Measurements from ENCODE around the gene TTLL11. TPM values are rescaled to one million over a fixed set of nuclear protein-coding genes. Genes with fewer than 3 reads are reported as not detected.

The TTLL11 gene
- total and polyA plus RNA-seq, 4 donors = 1.4 to 4.5 (median 3.6) TPM

- no peak overlapping the region for H3K9ac ChIP-seq (ENCODE audit: low read depth in 1 of 2, low read length in 2 of 2)
- no peak overlapping the region for H3K4me3 ChIP-seq (ENCODE audit: low read depth in 1 of 3, low read length in 3 of 3)
- WGBS = 88% methylated on average over 5 of the region's 5 CpGs
- no peaks in the 10 kb centered on the region for H3K9me3 ChIP-seq (ENCODE audit: control insufficient read depth in 4 of 4, low read length in 3 of 4)
- no peaks in the 10 kb centered on the region for H3K27me3 ChIP-seq (ENCODE audit: control insufficient read depth in 4 of 4, insufficient read depth in 4 of 4, low read length in 3 of 4)
- TF ChIP-seq HNF4A (conservative IDR thresholded peaks at IDR 0.05) (no peak), JUND (IDR thresholded peaks at IDR 0.05) (no peak)
- H3K27ac ChIP-seq (ENCODE audit: low read depth in 1 of 2, low read length in 2 of 2) = no peak overlapping the region
- no peaks in the 10 kb centered on the region for H3K36me3 ChIP-seq (ENCODE audit: control insufficient read depth in 4 of 4, insufficient read depth in 3 of 4, low read depth in 1 of 4, low read length in 3 of 4)
- no peak for DNase-seq (ENCODE audit: low spot score)
- no peaks in the 10 kb centered on the region for H3K4me1 ChIP-seq (ENCODE audit: control insufficient read depth in 4 of 4, insufficient read depth in 4 of 4, low read length in 3 of 4)
Measured at GRCh38 chr9:121835587-121836365, 257.3 kb downstream of the TTLL11 start.

DNA sequence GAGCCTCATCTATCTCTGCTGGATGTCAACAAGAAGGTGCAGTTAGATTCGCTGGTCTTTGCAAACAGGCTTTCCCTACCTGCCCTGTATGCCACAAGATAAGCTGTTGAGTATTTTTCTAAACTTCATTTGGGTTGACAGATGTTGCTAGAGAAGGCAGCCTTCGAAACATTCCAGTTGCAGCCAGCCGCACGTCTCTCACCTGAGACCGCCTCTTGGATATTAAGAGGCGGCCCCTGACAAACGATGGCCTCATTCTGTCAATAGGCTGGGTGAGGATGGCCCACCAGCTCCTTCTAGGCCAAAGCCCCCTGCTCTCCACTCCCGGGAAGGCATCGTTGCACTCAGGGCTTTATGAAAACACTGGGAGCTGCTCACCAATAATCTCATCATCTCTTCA, 260.0 kb downstream of the TTLL11 start:
- no peaks in the 10 kb centered on the region for H3K36me3 ChIP-seq (ENCODE audit: control insufficient read depth in 4 of 4, insufficient read depth in 3 of 4, low read depth in 1 of 4, low read length in 3 of 4)
- no peaks in the 10 kb centered on the region for H3K4me1 ChIP-seq (ENCODE audit: control insufficient read depth in 4 of 4, insufficient read depth in 4 of 4, low read length in 3 of 4)
- H3K27ac ChIP-seq (ENCODE audit: low read depth in 1 of 2, low read length in 2 of 2) = no peak overlapping the region
- no peaks in the 10 kb centered on the region for H3K9me3 ChIP-seq (ENCODE audit: control insufficient read depth in 4 of 4, low read length in 3 of 4)
- H3K27me3 ChIP-seq (ENCODE audit: control insufficient read depth in 4 of 4, insufficient read depth in 4 of 4, low read length in 3 of 4) = no peaks in the 10 kb centered on the region
- 95% methylated on average over 9 of the region's 9 CpGs for WGBS
- no peak for TF ChIP-seq NR2F2 (IDR thresholded peaks at IDR 0.05)
- TF ChIP-seq YY1 (IDR thresholded peaks at IDR 0.05) = no peak
- no peak for TF ChIP-seq ATF3 (IDR thresholded peaks at IDR 0.05)
- no peak for TF ChIP-seq RXRA (IDR thresholded peaks at IDR 0.05)
- no peak for TF ChIP-seq RAD21 (IDR thresholded peaks at IDR 0.05)
- TF ChIP-seq, protein P1, sequence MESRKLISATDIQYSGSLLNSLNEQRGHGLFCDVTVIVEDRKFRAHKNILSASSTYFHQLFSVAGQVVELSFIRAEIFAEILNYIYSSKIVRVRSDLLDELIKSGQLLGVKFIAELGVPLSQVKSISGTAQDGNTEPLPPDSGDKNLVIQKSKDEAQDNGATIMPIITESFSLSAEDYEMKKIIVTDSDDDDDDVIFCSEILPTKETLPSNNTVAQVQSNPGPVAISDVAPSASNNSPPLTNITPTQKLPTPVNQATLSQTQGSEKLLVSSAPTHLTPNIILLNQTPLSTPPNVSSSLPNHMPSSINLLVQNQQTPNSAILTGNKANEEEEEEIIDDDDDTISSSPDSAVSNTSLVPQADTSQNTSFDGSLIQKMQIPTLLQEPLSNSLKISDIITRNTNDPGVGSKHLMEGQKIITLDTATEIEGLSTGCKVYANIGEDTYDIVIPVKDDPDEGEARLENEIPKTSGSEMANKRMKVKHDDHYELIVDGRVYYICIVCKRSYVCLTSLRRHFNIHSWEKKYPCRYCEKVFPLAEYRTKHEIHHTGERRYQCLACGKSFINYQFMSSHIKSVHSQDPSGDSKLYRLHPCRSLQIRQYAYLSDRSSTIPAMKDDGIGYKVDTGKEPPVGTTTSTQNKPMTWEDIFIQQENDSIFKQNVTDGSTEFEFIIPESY (IDR thresholded peaks at IDR 0.05) = no peak
- TF ChIP-seq SP1 (IDR thresholded peaks at IDR 0.05) = no peak
- TF ChIP-seq TAF1 (conservative IDR thresholded peaks at IDR 0.05) = no peak
- TF ChIP-seq GABPA (IDR thresholded peaks at IDR 0.05 in 1 of 2, conservative IDR thresholded peaks at IDR 0.05 in 1 of 2) = no peak
- TF ChIP-seq JUND (IDR thresholded peaks at IDR 0.05) = no peak
- TF ChIP-seq, protein P2, sequence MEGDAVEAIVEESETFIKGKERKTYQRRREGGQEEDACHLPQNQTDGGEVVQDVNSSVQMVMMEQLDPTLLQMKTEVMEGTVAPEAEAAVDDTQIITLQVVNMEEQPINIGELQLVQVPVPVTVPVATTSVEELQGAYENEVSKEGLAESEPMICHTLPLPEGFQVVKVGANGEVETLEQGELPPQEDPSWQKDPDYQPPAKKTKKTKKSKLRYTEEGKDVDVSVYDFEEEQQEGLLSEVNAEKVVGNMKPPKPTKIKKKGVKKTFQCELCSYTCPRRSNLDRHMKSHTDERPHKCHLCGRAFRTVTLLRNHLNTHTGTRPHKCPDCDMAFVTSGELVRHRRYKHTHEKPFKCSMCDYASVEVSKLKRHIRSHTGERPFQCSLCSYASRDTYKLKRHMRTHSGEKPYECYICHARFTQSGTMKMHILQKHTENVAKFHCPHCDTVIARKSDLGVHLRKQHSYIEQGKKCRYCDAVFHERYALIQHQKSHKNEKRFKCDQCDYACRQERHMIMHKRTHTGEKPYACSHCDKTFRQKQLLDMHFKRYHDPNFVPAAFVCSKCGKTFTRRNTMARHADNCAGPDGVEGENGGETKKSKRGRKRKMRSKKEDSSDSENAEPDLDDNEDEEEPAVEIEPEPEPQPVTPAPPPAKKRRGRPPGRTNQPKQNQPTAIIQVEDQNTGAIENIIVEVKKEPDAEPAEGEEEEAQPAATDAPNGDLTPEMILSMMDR (IDR thresholded peaks at IDR 0.05; ENCODE audit: low read depth, low read length, missing input control) = no peak
- no peak for TF ChIP-seq FOXA1 (IDR thresholded peaks at IDR 0.05)
- no peak for TF ChIP-seq MAX (IDR thresholded peaks at IDR 0.05)
- TF ChIP-seq REST (IDR thresholded peaks at IDR 0.05) = no peak
- no peak for TF ChIP-seq HNF4A (conservative IDR thresholded peaks at IDR 0.05)
- no peak for TF ChIP-seq FOXA2 (IDR thresholded peaks at IDR 0.05)
- TF ChIP-seq EGR1 (IDR thresholded peaks at IDR 0.05; ENCODE audit: low read depth in 2 of 2) = no peak
- TF ChIP-seq HNF4G (IDR thresholded peaks at IDR 0.05) = no peak
- no peak for DNase-seq (ENCODE audit: low spot score)
- no peak overlapping the region for H3K4me3 ChIP-seq (ENCODE audit: low read depth in 1 of 3, low read length in 3 of 3)
- H3K9ac ChIP-seq (ENCODE audit: low read depth in 1 of 2, low read length in 2 of 2) = no peak overlapping the region
